Measurements from ENCODE around the gene SARS2. TPM values are rescaled to one million over a fixed set of nuclear protein-coding genes. Genes with fewer than 3 reads are reported as not detected.
"Not testable (repeated sequence)": the region's sequence is repeated elsewhere in the genome, so short reads cannot be mapped to it uniquely, and the experiment has no call there.

SARS2 gene
- 17.2 and 18.3 TPM in 2 replicates for total RNA-seq

- DNase-seq (ENCODE audit: low read depth in 2 of 2), result peak; percentile 80 to 95
Measured at GRCh38 chr19:38929929-38930775, at the start of gene SARS2. SARS2 (minus strand) TSS chr19:38930763; CDS start chr19:38930736, 27 bp downstream.

GRCh38 chr19:38979812-38980211 lies 49.2 kb upstream of the SARS2 start:
- no peak for DNase-seq (ENCODE audit: low read depth in 2 of 2)

GRCh38 chr19:38978326-38978689 lies 47.7 kb upstream of the SARS2 start:
- DNase-seq (ENCODE audit: low read depth in 2 of 2), result no peak

DNA sequence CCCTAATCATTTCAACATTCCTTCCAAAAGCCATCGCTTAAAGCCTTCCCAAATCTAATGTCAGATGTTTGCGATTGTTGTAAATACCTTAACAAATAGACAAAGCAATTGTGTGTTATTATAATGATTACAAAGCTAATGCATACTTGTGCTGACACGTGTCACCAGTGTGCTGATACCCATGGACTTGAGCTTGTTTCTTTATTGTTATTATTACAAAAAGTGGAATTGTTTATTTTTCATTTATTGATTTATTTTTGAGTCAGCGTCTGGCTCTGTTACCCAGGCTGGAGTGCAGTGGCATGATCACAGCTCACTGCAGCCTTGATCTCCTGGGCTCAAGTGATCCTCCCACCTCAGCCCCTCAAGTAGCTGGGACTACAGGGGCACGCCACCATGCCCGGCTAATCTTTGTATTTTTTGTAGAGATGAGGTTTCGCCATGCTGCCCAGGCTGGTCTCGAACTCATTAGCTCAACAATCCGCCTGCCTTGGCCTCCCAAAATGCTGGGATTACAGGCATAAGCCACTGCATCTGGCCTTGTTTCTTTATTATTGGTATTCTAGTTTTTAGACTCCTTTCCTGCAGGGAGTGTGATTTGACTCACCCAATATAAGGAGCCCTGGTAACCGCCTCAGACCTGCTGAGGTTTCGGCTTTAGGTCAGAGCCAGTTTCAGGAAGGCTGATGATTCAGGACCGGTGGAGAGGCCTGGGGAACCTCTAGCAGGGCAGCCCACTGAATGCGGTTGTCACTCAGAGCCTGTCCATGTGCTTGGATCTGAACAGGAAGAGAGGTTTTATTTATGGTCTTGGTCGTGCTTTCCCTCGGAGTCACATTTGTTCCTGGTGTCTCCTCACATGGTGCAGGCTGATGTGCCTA lies 47.1 kb upstream of the SARS2 start:
- DNase-seq (ENCODE audit: low read depth in 2 of 2), result peak in 1 of 2 donors; percentile 33

DNA sequence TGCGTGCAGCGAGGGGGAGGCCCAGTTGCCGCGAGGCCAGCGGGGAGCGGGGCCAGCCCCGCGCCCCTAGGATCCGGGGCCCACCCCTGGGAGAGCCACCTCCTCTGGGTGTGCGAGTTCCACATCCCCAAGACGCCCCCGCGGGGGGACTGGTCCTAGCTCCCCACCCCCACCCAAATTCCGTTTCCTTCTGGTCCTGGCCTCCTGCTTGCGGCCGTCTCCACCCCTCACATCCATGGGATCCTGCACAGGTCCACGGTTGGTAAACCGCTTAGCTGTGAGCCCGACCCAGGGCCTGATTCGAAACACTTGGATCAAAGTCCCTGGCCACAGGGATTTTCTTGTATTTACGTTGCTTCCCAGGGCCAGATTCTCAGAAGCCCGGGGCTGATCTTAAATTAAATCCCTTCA lies 45.3 kb upstream of the SARS2 start:
- peak in 1 of 2 donors; percentile 13 for DNase-seq (ENCODE audit: low read depth in 2 of 2)

DNA sequence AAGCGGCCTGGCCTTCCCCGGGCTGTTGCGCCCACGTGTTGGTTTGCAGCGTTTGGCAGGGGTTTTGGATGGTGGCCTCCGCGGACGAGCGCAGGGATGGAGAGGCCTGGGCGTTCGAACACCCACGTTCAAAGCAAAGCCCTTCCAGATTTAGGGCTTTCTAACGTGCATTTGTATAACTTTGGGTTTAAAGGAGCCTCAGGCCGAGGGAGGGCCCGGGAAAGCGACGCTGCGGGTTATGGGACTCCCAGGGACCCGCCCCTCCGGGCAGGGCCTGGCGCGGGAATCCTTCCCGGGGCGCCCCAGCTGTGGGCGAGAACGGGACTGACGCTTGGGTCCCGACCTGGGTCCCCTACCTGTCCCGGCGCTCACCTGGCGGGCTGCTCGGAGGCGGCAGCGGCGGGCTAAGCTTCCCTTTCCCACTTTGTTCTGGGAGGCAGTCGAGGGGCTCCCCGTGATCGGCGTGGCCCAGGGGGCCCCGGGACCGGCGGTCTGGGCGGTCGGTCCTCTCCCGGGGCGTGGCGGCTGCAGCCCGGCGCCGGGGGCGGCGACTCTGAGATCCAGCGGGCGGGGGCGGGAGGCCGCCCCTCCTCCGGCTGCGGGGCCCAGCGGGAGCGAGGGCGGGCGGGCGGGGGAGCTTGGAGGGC lies 44.8 kb upstream of the SARS2 start, which contains the start of gene FBXO17:
Gene FBXO17 (minus strand): TSS at position 529 of the 647 bp plus-strand sequence. CDS start 25,423 bp downstream, outside the sequence.
- DNase-seq (ENCODE audit: low read depth in 2 of 2), result peak in 1 of 2 donors; percentile 61

- DNase-seq (ENCODE audit: low read depth in 2 of 2), result peak in 1 of 2 donors; percentile 19
Measured at GRCh38 chr19:38974624-38975213, 44.2 kb upstream of the SARS2 start.

DNA sequence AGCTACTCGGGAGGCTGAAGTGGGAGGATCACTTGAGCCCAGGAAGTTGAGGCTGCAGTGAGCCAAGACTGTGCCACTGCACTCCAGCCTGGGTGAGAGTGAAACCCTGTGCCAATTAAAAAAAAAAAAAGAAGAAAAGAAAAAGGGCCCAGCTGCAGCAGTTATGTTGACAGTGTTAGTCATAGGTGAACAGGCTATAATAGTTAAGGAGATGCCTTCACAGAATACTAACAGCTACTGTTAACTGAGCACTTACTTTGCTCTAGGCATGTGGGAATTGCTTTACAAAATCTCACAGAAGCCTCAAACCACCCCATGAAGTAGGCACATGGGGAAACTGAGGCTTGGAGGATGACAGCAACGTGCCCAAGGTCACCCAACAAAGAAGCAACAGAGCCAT lies 41.1 kb upstream of the SARS2 start:
- no peak for DNase-seq (ENCODE audit: low read depth in 2 of 2)

GRCh38 chr19:38970664-38971532 lies 40.3 kb upstream of the SARS2 start:
- no peak for DNase-seq (ENCODE audit: low read depth in 2 of 2)

DNA sequence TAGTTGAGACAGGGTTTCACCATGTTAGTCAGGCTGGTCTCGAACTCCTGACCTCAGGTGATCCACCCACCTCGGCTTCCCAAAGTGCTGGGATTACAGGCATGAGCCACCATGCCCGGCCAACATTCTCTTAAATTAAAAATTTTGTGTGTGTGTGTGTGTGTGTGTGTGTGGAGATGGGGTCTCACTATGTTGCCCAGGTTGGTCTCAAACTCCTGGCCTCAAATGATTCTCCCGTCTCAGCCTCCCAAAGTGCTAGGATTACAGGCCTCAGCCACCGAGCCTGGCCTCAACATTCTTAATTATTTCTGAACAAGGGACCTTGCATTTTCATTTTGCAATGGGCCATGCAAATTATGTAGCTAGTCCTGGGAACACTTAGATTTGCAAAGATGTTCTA lies 35.6 kb upstream of the SARS2 start:
- DNase-seq (ENCODE audit: low read depth in 2 of 2), result not testable (repeated sequence)

- no peak for DNase-seq (ENCODE audit: low read depth in 2 of 2)
Measured at GRCh38 chr19:38964738-38965137, 34.2 kb upstream of the SARS2 start.

GRCh38 chr19:38959618-38960017 lies 29.1 kb upstream of the SARS2 start:
- no peak for DNase-seq (ENCODE audit: low read depth in 2 of 2)

DNA sequence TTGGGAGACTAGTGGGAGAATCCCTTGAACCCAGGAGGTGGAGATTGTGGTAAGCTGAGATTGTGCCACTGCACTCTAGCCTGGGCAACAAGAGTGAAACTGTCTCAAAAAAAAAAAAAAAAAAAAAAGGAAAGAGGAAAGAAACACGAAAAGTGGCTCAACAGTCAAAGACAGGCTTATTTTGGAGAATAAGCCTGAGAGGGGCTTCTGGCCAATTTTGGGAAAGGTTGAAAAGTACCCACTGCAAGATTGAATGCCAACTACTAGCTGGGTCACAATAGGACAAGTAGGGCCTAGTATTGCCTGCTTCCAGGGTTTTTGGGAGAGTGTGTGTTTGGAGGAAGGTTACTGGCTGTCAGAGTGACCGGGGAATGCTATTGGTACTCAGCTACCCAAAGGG lies 27.7 kb upstream of the SARS2 start:
- DNase-seq (ENCODE audit: low read depth in 2 of 2), result no peak

- no peak for DNase-seq (ENCODE audit: low read depth in 2 of 2)
Measured at GRCh38 chr19:38956264-38956663, 25.7 kb upstream of the SARS2 start.

DNA sequence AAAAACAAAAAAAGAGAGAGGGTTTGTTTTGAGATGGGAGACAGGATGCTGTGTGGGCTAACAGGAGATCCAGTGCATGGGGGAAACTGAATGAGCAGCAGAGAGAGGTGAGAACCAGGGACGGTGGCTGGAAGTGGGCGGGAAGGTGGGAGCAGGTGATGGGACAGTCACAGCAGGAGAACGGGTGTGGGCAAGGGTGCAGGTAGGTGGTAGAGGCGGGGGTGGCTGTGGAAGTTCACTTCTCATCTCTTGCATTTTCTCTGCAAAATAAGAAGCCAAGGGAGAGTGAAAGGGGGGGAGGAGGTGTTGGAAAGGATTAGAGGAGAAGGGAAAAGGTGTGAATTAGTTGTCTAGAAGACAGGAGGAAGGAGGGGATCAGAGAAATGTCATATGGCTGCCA lies 23.1 kb upstream of the SARS2 start:
- no peak for DNase-seq (ENCODE audit: low read depth in 2 of 2)

- DNase-seq (ENCODE audit: low read depth in 2 of 2), result peak in 1 of 2 donors; percentile 55
Measured at GRCh38 chr19:38952395-38953165, 22.0 kb upstream of the SARS2 start.

DNA sequence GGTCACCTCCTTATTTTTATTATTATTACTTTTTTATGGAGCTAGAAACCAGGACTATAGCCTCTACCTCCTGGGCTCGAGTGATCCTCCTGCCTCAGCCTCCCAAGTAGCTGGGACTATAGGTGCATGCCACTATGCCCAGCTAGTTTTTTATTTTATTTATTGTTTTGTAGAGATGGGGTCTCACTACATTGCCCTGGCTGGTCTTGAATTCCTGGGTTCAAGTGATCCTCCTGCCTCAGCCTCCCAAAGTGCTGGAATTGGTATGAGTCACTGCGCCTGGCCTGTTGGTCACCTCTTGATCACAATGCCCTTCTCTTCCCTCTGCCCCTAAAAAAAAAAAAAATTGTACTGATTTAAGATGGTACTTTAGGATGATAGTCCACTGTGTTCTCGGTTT lies 20.6 kb upstream of the SARS2 start:
- DNase-seq (ENCODE audit: low read depth in 2 of 2), result no peak

DNA sequence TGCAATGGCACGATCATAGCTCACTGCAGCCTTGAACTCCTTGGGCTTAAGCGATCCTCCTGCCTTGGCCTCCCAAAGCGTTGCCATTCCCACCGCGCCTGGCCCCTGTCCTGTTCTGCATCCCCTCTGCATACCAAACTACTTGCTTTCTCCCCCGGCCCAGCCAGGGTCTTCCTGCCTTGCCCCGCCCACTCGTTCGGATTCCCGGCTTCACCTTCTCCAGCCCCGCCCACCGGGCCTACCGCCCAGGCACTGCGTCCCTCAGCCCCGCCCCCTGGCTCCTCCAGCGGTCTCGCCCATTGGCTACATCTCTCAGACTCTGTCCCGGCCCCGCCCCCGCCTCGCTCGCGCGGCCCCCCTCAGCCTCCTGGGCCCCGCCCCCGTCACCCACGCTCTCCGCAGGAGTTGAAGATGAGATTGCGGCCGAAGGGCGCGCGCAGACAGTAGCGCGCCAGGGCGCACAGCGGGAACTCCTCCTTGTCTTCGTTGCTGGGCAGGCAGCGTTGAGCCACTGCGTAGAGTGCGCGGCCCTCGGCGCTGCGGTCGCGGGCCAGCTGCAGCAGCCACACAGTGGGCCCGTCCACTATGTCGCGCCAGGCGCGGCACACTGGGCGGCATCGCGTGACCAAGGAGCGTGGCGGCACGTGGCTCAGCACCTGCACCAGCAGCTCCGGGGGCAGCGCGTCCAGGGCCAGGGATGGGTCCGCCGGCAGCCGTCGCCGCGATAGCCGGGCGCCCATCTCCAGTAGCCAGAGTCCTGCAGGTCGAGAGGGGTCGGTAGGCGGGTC lies 19.2 kb upstream of the SARS2 start:
- DNase-seq (ENCODE audit: low read depth in 2 of 2), result peak; percentile 44 to 88
